T47D (cell line): ENCODE data around the gene BIRC2.
A peak's percentile ranks its signal among the peaks of the same experiment; 100 is the strongest.

Experiments used
- DNase-seq, 2 experiments: peaks; one replicate each; pipeline versions ENCODE4 v3.0.0 to v3.0.0-alpha.2; 2011 to 2012; ENCODE audit warnings: low read depth in 1 of 2, low spot score in 1 of 2
- JUND ChIP-seq: IDR thresholded peaks from 2 replicates; pipeline ENCODE4 v1.6.1; 2012; ENCODE audit warnings: low read depth
- in situ Hi-C: cut with HindIII; loops from 2 replicates; pipeline ENCODE4 v1.10.0; 2016; ENCODE audit warnings: low sequenced_read_pairs, low pct_unique_long_range_greater_than_20kb

BIRC2 gene

GRCh38 chr11:102314784-102315183 is 32.2 kb upstream of the BIRC2 start:
- TF ChIP-seq JUND: no peak
- DNase-seq: no peak
- in situ Hi-C loops: no loop called here

- in situ Hi-C loops: no loop called here
- TF ChIP-seq JUND: no peak
- no peak for DNase-seq
Measured at GRCh38 chr11:102316346-102316904, 30.6 kb upstream of the BIRC2 start.

GRCh38 chr11:102317099-102317767 is 29.8 kb upstream of the BIRC2 start, which contains the start of gene BIRC3:
Gene BIRC3, plus strand, starts transcription at chr11:102317484. Its CDS starts 7,026 bp downstream, at chr11:102324510.
- no peak for TF ChIP-seq JUND
- in situ Hi-C loops: no loop called here
- peak; percentile 75 to 95 for DNase-seq

DNA sequence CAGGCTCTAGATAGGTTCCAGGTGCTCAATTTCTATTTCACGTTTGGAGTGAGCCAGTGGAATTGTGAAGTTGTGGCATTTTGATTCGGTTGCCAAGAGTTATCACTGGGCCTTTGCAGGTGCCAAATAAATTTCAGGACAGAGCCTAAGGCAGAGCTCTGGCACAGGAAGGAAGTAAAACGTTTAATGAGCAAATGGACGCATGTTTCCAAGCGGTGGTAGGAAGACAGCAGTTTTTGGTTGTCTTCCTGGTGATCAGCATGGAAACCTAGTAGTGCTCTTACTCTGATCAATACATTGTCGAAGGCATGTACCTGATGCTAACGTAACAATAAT is 29.3 kb upstream of the BIRC2 start:
- DNase-seq: peak in 1 of 2 experiments; percentile 23
- no peak for TF ChIP-seq JUND
- in situ Hi-C loops: no loop called here

DNA sequence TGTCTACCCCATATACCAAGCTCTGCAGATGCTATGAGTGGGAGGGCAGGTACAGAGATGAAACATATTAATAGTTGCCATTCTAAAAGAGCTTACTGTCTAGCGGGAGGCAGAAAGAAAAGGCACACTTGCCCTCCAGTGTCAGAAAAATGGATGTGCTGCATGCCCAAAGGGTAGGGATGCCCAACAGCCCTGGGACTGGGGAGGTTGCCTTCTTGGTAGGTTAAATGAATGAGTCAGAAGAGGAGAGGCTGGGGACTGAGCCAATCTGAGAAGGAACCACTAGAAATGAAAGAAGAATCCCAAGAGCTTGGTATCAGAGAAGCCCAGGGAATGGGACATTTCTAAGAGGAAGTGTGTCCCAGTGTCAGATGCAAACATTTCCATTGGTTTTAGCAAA is 28.5 kb upstream of the BIRC2 start:
- TF ChIP-seq JUND: no peak
- in situ Hi-C loops: no loop called here
- peak in 1 of 2 experiments; percentile 22 for DNase-seq

- DNase-seq: no peak
- no peak for TF ChIP-seq JUND
- in situ Hi-C loops: no loop called here
Measured at GRCh38 chr11:102319544-102319943, 27.5 kb upstream of the BIRC2 start.

- TF ChIP-seq JUND: no peak
- in situ Hi-C loops: no loop called here
- no peak for DNase-seq
Measured at GRCh38 chr11:102320188-102320587, 26.8 kb upstream of the BIRC2 start.

DNA sequence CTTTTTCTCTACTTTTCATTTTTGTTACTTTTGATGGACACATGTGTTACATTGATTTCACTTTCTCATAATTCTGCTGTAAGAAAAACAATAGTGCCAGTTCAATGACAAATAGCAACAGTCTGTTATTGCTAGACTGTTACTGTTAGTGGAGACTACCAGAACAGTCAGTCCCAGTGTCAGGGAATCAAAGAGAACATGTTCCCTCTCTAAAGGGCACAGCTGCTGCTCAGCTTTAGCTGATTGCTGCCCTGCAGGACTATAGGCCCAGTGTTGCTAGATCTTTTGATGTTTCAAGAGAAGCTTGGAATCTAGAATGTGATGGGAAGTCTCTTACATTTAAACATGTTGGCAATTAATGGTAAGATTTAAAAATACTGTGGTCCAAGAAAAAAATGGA is 26.3 kb upstream of the BIRC2 start:
- in situ Hi-C loops: no loop called here
- no peak for TF ChIP-seq JUND
- no peak for DNase-seq

GRCh38 chr11:102322560-102322959 is 24.5 kb upstream of the BIRC2 start:
- in situ Hi-C loops: no loop called here
- TF ChIP-seq JUND: no peak
- DNase-seq: no peak

- TF ChIP-seq JUND: no peak
- DNase-seq: no peak
- in situ Hi-C loops: no loop called here
Measured at GRCh38 chr11:102323542-102324251, 23.3 kb upstream of the BIRC2 start.

DNA sequence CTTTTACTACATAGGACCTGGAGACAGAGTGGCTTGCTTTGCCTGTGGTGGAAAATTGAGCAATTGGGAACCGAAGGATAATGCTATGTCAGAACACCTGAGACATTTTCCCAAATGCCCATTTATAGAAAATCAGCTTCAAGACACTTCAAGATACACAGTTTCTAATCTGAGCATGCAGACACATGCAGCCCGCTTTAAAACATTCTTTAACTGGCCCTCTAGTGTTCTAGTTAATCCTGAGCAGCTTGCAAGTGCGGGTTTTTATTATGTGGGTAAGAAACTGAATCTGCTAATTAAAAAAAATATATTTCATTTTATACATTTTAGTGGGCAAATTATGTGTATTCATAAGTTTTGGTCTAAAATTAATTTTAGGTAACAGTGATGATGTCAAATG is 21.9 kb upstream of the BIRC2 start:
- in situ Hi-C loops: no loop called here
- no peak for TF ChIP-seq JUND

GRCh38 chr11:102328748-102329147 is 18.3 kb upstream of the BIRC2 start:
- no peak for DNase-seq
- in situ Hi-C loops: no loop called here
- no peak for TF ChIP-seq JUND

More for the DNA sequence above, 21.9 kb upstream of the BIRC2 start:
- no peak for DNase-seq

- TF ChIP-seq JUND: no peak
- DNase-seq: no peak
- in situ Hi-C loops: no loop called here
Measured at GRCh38 chr11:102330231-102330630, 16.8 kb upstream of the BIRC2 start.
